Duodenal mucosa (tissue), 2 donors: Measurements from ENCODE around the gene GRIN2D.

ENCODE experiments used
- H3K27ac ChIP-seq: one replicate; pipeline ENCODE4 v1.7.0; 2013; ENCODE audit warnings: low read depth, low read length
- H3K27me3 ChIP-seq, 2 donors: one replicate each; pipeline ENCODE4 v1.7.0; 2013; ENCODE audit warnings: low read length in 2 of 2, control low read depth in 1 of 2; ENCODE audit not compliant: insufficient read depth in 2 of 2, control insufficient read depth in 1 of 2
- H3K36me3 ChIP-seq, 2 donors: one replicate each; pipeline ENCODE4 v1.7.0; 2013; ENCODE audit warnings: low read length in 2 of 2, control low read depth in 1 of 2; ENCODE audit not compliant: insufficient read depth in 2 of 2, control insufficient read depth in 1 of 2
- H3K4me1 ChIP-seq, 2 donors: one replicate each; pipeline ENCODE4 v1.7.0; 2013; ENCODE audit warnings: low read length in 2 of 2, control low read depth in 1 of 2; ENCODE audit not compliant: insufficient read depth in 2 of 2, control insufficient read depth in 1 of 2
- H3K4me3 ChIP-seq, 2 donors: one replicate each; pipeline ENCODE4 v1.7.0; 2013; ENCODE audit warnings: low read length in 2 of 2, low read depth in 1 of 2
- H3K9ac ChIP-seq, 2 donors: one replicate each; pipeline ENCODE4 v1.7.0; 2013; ENCODE audit warnings: low read length in 2 of 2, low read depth in 1 of 2
- H3K9me3 ChIP-seq, 2 donors: one replicate each; pipeline ENCODE4 v1.7.0; 2013; ENCODE audit warnings: low read length in 2 of 2, control low read depth in 1 of 2; ENCODE audit not compliant: control insufficient read depth in 1 of 2

Gene GRIN2D

DNA sequence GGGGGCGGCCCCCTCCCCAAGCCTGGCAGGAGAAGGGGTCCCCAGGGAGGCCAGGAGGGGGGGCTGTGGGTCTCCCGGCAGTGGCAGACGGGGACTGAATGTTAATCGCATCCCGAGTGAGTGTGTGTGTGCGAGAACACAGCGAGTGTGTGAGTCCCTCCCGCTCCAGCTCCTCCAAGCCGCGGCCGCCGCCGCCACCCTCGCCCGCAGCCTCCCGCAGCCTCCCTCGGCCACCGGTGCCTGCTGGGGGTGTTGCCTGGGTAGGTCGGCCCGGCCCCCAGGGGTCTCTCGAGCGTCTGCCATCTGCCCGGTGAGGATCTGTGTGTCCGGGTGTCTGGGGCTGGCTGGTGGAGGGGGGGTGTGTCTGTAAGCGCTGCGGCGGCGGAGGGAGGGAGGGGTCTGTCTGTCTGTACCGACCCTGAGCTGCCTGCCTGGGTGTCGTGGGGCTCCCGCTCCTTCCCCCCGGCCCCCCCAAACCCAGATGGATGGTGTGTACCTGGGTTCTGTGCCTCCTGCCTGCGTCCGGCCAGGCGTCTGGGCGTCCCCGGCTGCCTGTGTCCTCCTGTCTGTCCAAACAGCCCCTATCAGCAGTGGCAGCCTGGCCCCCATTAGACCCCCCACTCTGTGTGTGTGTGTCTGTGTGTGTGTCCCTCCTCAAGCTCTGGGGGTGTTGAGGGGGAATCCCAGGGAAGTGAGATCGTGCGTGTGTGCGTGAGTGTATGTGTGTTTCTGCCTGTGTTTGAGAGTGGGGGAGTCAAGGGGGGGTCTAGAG, at the start of gene GRIN2D:
Gene GRIN2D, plus strand, starts transcription at position 110 of the 772 bp plus-strand sequence. CDS start 4,725 bp downstream, outside the sequence.
- Histone ChIP-seq H3K9ac (no peak within 1 kb of the TSS), H3K36me3 (peaks cover 5 to 6% of the 10 kb centered on the region in 2 donors), H3K27ac (no peak within 1 kb of the TSS), H3K9me3 (no peaks in the 10 kb centered on the region), H3K27me3 (peaks cover 55% of the 10 kb centered on the region in 2 donors), H3K4me3 (peak within 1 kb of the TSS in 1 of 2 donors; percentile 28), H3K4me1 (peaks cover 23 to 28% of the 10 kb centered on the region in 2 donors)

DNA sequence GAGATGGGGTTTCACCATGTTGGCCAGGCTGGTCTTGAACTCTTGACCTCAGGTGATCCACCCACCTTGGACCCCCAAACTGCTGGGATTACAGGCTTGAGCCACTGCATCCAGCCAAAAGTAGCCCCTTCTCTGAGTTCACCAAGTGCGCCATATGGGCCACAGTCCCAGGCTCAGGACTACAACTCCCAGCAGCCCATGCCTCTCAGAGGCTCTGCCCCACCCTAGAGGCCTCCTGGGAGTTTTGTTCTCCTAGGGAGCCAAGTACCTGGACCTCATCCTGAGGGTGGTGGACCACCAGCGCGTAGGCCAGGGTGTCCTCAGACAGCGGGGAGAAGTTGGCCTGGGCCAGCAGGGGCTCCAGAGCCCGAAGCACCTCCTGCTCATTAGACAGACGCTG, 48.6 kb upstream of the GRIN2D start:
- H3K4me3 ChIP-seq: no peak overlapping the region
- H3K9me3 ChIP-seq: no peaks in the 10 kb centered on the region
- no peaks in the 10 kb centered on the region for H3K4me1 ChIP-seq
- H3K27ac ChIP-seq: no peak overlapping the region
- peaks cover 6 to 9% of the 10 kb centered on the region in 2 donors for H3K36me3 ChIP-seq
- H3K27me3 ChIP-seq: no peaks in the 10 kb centered on the region
- no peak overlapping the region for H3K9ac ChIP-seq

DNA sequence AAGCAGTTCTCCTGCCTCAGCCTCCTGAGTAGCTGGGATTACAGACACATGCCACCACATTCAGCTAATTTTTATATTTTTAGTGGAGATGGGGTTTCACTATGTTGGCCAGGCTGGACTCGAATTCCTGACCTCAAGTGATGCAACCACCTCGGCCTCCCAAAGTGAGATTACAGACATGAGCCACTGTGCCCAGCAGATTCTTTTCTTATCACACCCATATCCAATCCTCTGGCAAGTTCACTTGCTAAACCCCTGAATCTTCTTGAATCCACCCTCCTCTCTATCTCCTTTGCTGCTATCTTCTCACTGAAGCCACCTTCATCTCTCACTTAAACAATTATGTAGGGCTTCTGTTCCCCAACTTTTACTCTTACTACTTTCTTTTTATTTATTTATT, 47.3 kb upstream of the GRIN2D start:
- Histone ChIP-seq H3K36me3 (peaks cover 6 to 9% of the 10 kb centered on the region in 2 donors), H3K27me3 (no peaks in the 10 kb centered on the region), H3K9ac (no peak overlapping the region), H3K4me3 (no peak overlapping the region), H3K27ac (no peak overlapping the region), H3K9me3 (no peaks in the 10 kb centered on the region), H3K4me1 (no peaks in the 10 kb centered on the region)

DNA sequence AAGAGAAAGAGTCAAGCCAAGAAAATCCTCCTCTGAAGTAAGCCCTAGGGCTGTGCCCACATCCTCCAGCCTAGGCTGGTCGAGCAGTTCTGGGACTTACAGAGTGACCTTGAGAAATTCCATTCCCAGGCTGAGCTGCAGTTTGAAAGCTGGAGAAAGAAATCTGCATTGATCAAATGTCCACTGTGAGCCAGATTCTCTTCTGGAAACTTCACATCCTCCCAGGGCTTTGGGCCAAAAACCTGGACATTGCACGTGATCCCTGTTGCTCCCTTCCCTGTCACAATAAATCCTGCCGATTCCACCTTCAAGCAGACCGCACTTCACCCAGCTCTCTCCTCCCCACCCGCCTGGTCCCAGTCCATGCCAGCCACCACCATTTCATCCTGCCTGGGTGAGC, 45.4 kb upstream of the GRIN2D start:
- Histone ChIP-seq H3K27ac (no peak overlapping the region), H3K9me3 (no peaks in the 10 kb centered on the region), H3K36me3 (peaks cover 0 to 2% of the 10 kb centered on the region in 2 donors), H3K4me1 (no peaks in the 10 kb centered on the region), H3K4me3 (no peak overlapping the region), H3K9ac (no peak overlapping the region), H3K27me3 (no peaks in the 10 kb centered on the region)

DNA sequence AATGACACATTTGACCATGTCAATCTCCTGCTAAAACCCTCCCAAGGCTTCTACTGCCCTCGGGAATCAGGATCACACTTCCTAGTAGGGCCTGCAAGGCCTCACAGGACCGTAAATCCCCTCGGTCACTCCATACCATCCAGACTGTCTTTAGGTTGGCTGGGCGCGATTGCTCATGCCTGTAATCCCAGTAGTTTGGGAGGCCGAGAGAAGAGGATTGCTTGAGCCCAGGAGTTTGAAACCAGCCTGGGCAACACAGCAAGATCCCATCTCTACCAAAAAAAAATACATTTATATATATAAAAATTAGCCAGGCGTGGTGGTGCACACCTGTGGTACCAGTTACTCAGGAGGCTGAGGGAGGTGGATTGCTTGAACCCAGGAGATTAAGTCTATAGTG, 44.7 kb upstream of the GRIN2D start:
- Histone ChIP-seq H3K27me3 (no peaks in the 10 kb centered on the region), H3K9ac (no peak overlapping the region), H3K4me3 (no peak overlapping the region), H3K9me3 (no peaks in the 10 kb centered on the region), H3K4me1 (no peaks in the 10 kb centered on the region), H3K36me3 (no peaks in the 10 kb centered on the region), H3K27ac (no peak overlapping the region)

DNA sequence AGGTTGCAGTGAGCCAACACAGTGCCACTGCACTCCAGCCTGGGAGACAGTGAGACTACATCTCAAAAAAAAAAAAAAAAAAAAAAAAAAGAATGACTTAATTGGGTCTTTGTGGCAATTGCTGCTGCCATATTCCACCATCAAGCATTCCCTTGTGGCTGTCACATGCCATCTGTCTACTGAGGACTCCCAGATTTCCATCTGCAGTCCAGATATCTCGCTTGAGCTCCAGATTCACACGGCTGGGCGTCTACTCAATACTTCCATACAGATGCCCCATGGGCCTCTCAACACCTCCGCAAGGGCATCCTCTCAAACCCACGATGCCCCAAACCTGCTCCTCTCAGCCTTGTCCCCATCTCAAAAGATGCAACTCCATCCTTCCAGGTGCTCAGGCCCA, 42.6 kb upstream of the GRIN2D start:
- H3K36me3 ChIP-seq: no peaks in the 10 kb centered on the region
- no peak overlapping the region for H3K27ac ChIP-seq
- no peaks in the 10 kb centered on the region for H3K27me3 ChIP-seq
- no peaks in the 10 kb centered on the region for H3K9me3 ChIP-seq
- no peak overlapping the region for H3K9ac ChIP-seq
- no peak overlapping the region for H3K4me3 ChIP-seq
- no peaks in the 10 kb centered on the region for H3K4me1 ChIP-seq

DNA sequence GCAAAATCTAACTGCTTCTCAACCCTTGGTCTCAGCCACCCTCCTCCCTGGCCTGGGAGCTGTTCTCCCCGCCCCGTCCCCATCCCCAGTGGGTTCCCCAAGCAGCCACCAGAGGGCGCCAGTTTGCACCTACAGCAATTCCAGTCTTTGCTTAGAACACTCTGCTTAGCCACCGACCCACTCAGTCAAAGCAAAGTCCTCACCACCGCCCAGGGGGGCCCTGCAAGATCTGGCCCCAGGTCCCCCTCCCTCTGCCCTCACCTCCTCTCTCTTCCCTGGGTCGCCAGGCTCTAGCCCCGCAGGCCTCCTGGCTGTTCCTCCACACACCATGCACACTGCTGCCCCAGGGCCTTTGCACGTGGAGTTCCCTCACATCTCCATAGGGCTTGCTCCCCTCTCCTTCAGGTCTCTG, 42.1 kb upstream of the GRIN2D start:
- Histone ChIP-seq H3K27ac (no peak overlapping the region), H3K27me3 (no peaks in the 10 kb centered on the region), H3K9ac (no peak overlapping the region), H3K36me3 (no peaks in the 10 kb centered on the region), H3K4me3 (no peak overlapping the region), H3K9me3 (no peaks in the 10 kb centered on the region), H3K4me1 (no peaks in the 10 kb centered on the region)

DNA sequence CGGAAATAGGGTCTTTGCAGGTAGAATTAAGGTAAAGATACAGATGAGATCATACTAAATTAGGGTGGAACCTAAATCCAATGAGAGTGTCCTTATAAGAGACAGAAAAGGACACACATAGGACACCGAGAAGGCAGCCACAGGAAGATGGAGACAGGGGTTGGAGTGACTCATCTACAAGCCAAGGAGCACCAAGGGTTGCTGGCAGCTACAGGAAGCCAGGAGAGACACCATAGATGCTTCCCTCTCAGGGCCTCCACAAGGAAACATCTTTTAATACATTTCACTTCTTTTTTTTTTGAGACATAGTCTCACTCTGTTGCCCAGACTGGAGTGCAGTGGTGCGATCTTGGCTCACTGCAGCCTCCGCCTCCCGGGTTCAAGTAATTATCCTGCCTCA, 39.8 kb upstream of the GRIN2D start:
- no peaks in the 10 kb centered on the region for H3K9me3 ChIP-seq
- H3K4me1 ChIP-seq: no peaks in the 10 kb centered on the region
- no peak overlapping the region for H3K9ac ChIP-seq
- no peaks in the 10 kb centered on the region for H3K27me3 ChIP-seq
- no peak overlapping the region for H3K4me3 ChIP-seq
- no peak overlapping the region for H3K27ac ChIP-seq
- no peaks in the 10 kb centered on the region for H3K36me3 ChIP-seq

DNA sequence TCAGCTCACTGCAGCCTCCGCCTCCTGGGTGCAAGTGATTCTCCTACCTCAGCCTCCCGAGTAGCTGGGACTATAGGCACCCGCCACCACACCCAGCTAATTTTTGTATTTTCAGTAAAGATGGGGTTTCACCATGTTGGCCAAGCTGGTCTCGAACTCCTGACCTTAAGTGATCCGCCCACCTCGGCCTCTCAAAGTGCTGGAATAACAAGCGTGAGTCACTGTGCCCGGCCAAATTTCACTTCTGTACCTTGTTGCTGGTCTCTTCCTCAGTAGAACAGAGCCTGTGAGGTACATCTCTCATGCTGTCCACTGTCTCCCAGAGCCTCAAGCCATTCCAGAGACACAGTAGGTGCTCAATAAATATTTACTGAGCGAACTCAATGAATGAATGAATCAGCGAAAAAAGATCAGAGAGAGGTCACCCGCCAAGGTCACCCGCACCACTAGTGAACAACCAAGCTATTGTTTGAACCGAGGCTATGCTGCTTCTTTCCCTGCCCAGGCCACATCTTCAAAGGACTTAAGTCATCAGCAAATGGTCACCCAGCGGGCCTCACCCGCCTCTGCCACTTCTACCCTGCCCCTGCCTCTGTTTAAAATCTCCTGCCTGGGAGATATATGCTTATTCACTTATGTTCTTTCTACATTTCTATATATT, 39.0 kb upstream of the GRIN2D start:
- Histone ChIP-seq H3K27ac (no peak overlapping the region), H3K27me3 (no peaks in the 10 kb centered on the region), H3K36me3 (no peaks in the 10 kb centered on the region), H3K9ac (no peak overlapping the region), H3K4me1 (no peaks in the 10 kb centered on the region), H3K9me3 (no peaks in the 10 kb centered on the region), H3K4me3 (no peak overlapping the region)

DNA sequence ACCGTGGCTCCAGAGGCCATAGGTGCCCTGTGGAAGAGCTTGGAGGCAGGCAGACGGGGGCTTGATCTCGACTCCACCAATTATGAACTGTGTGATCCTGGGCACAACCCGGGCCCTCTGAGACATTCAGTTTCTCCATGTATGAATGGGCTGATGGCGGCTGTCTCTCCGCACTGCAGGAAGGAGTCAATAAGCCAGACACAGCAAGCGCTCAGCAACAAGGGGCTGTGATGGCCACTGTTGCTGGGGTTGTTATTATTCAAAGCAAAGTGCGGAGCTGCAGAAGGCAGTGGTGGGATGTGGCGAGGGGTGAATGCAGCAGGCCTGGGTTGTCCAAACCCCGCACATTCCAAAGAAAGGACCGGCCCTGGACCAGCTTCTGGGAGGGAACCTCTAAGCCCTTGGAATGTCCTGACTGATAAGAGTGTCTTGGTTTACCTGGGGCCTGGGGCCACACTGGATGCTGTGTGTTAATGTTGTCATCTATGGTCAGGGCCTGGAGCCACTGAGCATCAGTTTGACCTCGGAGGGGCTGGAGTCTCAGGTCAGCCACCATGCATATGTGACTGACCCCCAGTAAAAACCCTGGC, 38.0 kb upstream of the GRIN2D start:
- Histone ChIP-seq H3K4me1 (no peaks in the 10 kb centered on the region), H3K27me3 (no peaks in the 10 kb centered on the region), H3K4me3 (no peak overlapping the region), H3K9ac (no peak overlapping the region), H3K9me3 (no peaks in the 10 kb centered on the region), H3K27ac (no peak overlapping the region), H3K36me3 (no peaks in the 10 kb centered on the region)
